Measurements from ENCODE around the gene CTBP1.

- TF ChIP-seq CTCF (conservative IDR thresholded peaks at IDR 0.05; ENCODE audit: low read depth, low read length), result no peak
- no peak for TF ChIP-seq EZH2 (IDR thresholded peaks at IDR 0.05; ENCODE audit: borderline replicate concordance, low read depth, low read length, poor library complexity, severe bottlenecking)
Observed at GRCh38 chr4:1166509-1167243, 82.3 kb downstream of the CTBP1 start.

All from A673 (cell line).